Activated CD4-positive, alpha-beta T cell treated with anti-CD3 and anti-CD28 coated beads, Interleukin-2, amount 50 U/mL, for 48 hours (primary cell): ENCODE measurements around the gene CDKN2C.
"Not testable (repeated sequence)": the region's sequence is repeated elsewhere in the genome, so short reads cannot be mapped to it uniquely, and the experiment has no call there.

Experiments
- DNase-seq, 2 experiments: peaks; one replicate each; pipeline ENCODE4 v3.0.0-alpha.2; 2020

CDKN2C gene

DNA sequence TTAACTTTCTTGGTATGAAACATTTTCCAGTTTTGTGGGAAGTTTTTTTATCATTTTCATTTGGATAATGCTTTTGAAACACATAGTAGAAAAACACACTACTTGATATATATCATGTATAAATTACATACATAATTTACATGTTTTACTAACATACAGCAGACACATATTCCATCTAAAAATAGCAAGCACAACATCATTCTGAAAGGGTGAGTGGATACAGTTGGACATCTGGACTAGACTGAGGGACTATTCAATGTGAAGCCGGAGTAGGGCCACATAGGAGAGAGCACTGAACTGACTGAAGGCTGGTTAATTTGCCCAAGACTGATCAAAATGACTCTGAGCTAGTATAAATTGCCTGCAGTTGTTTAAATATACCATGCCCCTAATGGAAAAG, 11.7 kb downstream of the CDKN2C start:
- no peak for DNase-seq

DNA sequence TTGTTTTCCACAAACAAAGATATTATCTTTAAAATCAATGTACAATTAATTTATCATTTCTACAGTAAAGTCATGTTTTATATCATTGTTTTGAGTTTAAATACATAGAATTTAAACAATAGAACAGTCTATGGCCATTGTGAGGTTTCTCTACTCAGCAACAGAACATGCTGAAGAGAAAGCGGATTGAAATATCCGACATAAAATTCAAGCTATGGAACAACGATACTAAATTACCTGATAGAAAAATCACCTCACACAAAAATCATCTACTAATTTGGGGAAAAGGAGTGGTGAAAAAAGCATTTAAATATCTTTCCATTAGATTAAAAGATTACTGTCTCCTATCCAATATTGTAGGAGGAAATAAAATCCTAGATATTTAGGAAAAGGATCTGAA, 12.6 kb downstream of the CDKN2C start:
- DNase-seq, result no peak

- DNase-seq, result no peak
Observed at GRCh38 chr1:50983219-50983802, 13.3 kb downstream of the CDKN2C start.

DNA sequence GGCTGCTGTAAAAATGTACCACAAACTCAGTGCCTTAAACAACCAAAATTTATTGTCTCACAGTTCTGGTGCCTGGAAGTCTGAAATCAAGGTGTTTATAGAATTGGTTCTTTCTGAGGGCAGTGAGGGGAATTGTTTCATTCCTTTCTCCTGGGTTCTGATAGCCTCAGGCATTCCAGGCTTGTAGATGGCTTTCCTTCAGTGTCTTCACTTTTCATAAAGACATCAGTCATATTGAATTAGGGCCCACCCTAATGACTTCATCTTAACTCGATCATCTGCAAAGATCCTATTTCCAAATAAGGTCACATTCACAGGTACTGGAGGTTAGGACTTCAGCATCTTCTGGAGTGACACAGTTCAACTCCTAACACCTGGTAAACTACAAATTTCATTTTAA, 15.0 kb downstream of the CDKN2C start:
- no peak for DNase-seq

GRCh38 chr1:50986653-50987052, 16.6 kb downstream of the CDKN2C start:
- DNase-seq, result no peak

- no peak for DNase-seq
Observed at GRCh38 chr1:50989694-50990093, 19.6 kb downstream of the CDKN2C start.

DNA sequence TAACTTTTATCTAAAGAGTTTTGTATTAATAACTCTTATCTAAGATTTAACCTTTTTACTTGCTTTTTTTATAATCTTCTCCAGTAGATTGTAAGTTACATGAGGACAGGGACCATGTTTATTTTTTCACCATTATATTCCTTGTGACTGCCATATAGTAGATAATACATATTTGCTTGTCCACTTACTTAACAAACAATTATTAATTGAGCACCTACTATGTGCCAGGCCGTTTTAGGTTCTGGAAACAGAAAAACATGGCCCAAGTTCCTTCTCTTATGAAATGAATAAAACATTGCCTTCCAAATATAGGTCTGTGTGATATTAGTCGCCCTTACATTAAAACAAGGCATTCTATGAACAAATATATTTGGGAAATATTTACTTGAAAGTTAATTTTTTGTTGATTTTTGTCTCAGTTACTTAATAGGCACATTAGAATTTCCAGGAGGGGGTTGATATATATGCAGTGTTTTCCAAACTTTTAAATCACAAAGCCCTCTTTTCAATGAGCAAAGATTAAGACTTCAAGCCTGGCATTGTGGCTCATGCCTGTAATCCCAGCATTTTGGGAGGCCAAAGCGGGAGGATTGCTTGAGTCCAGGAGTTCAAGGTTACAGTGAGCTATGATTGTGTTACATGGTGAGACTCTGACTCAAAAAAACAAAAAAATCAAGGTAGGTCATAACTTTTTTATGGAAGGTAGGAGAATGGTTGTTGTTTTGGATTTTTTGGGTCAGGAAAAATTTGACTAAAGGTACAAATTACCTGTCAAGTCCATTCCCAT, 22.7 kb downstream of the CDKN2C start:
- DNase-seq, result no peak

- no peak for DNase-seq
Observed at GRCh38 chr1:50993645-50994044, 23.6 kb downstream of the CDKN2C start.

DNA sequence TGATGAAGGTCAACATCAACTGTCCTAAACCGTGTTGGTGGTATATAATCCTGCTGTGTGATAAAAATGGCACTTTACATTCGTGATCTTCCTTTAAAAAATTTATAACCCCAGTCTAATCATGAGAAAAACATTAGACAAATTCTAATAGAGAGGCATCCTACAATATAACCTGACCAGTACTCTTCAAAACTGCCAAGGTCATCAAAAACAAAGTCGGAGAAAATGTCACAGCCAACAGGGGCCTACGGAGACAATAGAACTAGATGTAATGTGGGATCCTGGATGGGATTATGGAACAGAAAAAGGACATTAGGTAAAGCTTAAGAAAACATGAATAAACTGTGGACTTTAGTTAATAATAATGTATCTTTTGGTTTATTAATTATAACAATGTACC, 25.0 kb downstream of the CDKN2C start:
- no peak for DNase-seq

- DNase-seq, result no peak
Observed at GRCh38 chr1:50995651-50996050, 25.6 kb downstream of the CDKN2C start.

GRCh38 chr1:50996083-50996482, 26.0 kb downstream of the CDKN2C start:
- no peak for DNase-seq

DNA sequence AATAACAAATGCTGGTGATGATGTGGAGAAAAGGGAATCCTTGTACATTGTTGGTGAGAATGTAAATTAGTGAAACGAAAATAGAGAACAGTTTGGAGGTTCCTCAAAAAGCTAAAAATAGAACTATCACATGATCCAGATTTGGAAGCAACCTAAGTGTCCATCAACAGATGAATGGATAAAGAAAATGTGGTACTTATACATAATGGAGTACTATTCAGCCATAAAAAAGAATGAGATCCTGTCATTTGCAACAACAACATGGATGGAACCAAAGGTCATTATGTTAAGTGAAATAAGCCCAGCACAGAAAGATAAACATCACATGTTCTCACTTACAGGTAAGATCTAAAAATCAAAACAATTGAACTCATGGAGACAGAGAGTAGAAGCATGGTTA, 29.3 kb downstream of the CDKN2C start:
- not testable (repeated sequence) for DNase-seq

- DNase-seq, result no peak
Observed at GRCh38 chr1:51000160-51000559, 30.1 kb downstream of the CDKN2C start.

GRCh38 chr1:51000651-51001050, 30.6 kb downstream of the CDKN2C start:
- DNase-seq, result no peak

- DNase-seq, result no peak
Observed at GRCh38 chr1:51002516-51002915, 32.5 kb downstream of the CDKN2C start.

DNA sequence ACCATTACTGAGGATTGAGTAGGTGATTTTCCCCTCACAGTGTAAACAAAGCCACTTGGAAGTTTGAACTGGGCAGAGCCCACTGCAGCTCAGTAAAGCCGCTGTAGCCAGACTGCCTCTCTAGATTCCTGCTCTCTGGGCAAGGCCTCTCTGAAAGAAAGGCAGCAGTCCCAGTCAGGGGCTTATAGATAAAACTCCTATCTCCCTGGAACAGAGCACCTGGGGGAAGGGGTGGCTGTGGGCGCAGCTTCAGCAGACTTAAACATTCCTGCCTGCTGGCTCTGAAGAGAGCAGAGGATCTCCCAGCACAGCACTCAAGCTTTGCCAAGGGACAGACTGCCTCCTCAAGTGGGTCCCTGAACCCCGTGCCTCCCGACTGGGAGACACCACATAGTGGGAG, 35.5 kb downstream of the CDKN2C start:
- DNase-seq, result not testable (repeated sequence)

DNA sequence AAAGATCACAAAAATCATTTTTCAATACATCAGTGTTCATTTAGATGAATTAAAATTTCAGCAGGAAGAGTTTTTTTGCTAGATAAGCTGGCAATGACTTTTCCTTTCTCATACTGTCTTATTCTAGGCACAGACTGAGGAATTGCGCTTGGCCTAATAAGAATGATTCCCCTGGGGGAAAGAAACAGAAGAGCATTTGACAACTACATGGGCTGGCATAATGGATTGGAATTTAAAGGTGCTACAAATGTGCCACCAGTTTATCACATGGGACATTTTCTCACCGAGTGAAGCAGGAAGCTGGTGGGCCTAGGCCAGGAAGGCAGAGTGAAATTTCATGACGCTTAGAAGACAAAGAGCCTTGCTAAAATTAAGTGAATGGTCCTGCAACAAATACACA, 39.3 kb downstream of the CDKN2C start:
- DNase-seq, result no peak

DNA sequence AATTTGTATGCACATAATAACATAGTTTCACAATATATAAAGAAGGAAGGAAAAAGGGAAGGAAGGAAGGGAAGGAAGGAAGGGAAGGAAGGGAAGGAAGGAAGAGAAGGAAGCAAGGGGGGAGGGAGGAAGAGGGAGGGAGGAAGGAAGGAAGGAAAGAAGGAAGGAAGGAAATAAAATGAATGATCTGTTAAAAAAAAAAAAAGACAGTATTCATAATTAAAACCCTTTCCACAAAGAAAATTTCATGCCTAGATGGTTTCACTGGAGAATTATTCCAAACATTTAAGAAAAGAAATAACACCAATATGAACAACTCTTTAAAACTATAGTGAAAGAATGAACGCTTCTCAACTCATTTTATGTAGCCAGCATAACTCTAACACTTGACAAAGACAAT, 44.8 kb downstream of the CDKN2C start:
- no peak for DNase-seq

GRCh38 chr1:51019811-51020210, 49.8 kb downstream of the CDKN2C start:
- DNase-seq, result no peak
